GM12878 (cell line): ENCODE measurements around the gene HASPIN.

Experiments
- FOXM1 ChIP-seq: IDR thresholded peaks from 2 replicates; pipeline ENCODE4 v1.6.1; 2012; ENCODE audit warnings: low read depth, mild to moderate bottlenecking, inconsistent platforms, low read length, moderate library complexity
- MAX ChIP-seq: IDR thresholded peaks from 2 replicates; pipeline ENCODE4 v1.6.1; 2012; ENCODE audit warnings: low read depth, low read length, improper control_type of control experiment
- PRDM15 ChIP-seq: fragments of 450-650 bp; formaldehyde crosslinking; IDR thresholded peaks from 2 replicates; pipeline ENCODE4 v1.4.0; 2020; ENCODE audit warnings: mild to moderate bottlenecking, moderate library complexity
- SIX5 ChIP-seq: IDR thresholded peaks from 2 replicates; pipeline ENCODE4 v1.6.1; 2011; ENCODE audit warnings: mild to moderate bottlenecking, low read depth, low read length, moderate library complexity; ENCODE audit not compliant: severe bottlenecking

- no peak for TF ChIP-seq MAX
- no peak for TF ChIP-seq FOXM1
- TF ChIP-seq PRDM15 (CRISPR knock-in tag): no peak
- TF ChIP-seq SIX5: no peak
Measured at GRCh38 chr17:3695129-3695722, 28.5 kb upstream of the HASPIN start.
